Neural cell (in vitro differentiated cells): ENCODE measurements around the gene PPFIBP2. TPM values are rescaled to one million over a fixed set of nuclear protein-coding genes. Genes with fewer than 3 reads are reported as not detected.

Experiments used
- H2AFZ ChIP-seq: fragments of 200-600, 300-800 bp; sonication (generic), shearing (Covaris generic); 2 replicates; pipeline ENCODE4 v1.6.0; 2014; ENCODE audit warnings: low read depth, mild to moderate bottlenecking, antibody characterized with exemption, low read length, moderate library complexity
- H3F3A ChIP-seq: fragments of 200-600 bp; shearing (Covaris generic); 2 replicates; pipeline ENCODE4 v1.6.1; 2016; ENCODE audit warnings: mild to moderate bottlenecking, moderate library complexity, mixed read lengths, antibody characterized with exemption, low read length; ENCODE audit not compliant: insufficient read depth, poor library complexity, severe bottlenecking
- H3K27ac ChIP-seq: fragments of 200-600, 300-800 bp; sonication (generic), shearing (Covaris generic); 2 replicates; pipeline ENCODE4 v1.5.1; 2014; ENCODE audit warnings: mild to moderate bottlenecking, low read length, moderate library complexity
- H3K27me3 ChIP-seq: fragments of 300-800, 200-600 bp; sonication (generic), shearing (Covaris generic); 2 replicates; pipeline ENCODE4 v1.6.0; 2014; ENCODE audit warnings: mild to moderate bottlenecking, low read depth, low read length, moderate library complexity; ENCODE audit not compliant: insufficient read depth
- H3K36me3 ChIP-seq: fragments of 300-800, 200-600 bp; sonication (generic), shearing (Covaris generic); 2 replicates; pipeline ENCODE4 v1.5.1; 2014; ENCODE audit warnings: mild to moderate bottlenecking, antibody characterized with exemption, low read length, moderate library complexity; ENCODE audit not compliant: insufficient read depth
- H3K4me2 ChIP-seq: fragments of 300-800, 200-600 bp; sonication (generic), shearing (Covaris generic); 2 replicates; pipeline ENCODE4 v1.6.0; 2014; ENCODE audit warnings: mild to moderate bottlenecking, low read length
- H3K4me3 ChIP-seq: fragments of 300-800, 200-600 bp; sonication (generic), shearing (Covaris generic); 2 replicates; pipeline ENCODE4 v1.5.1; 2014; ENCODE audit warnings: mild to moderate bottlenecking, low read length, moderate library complexity
- H3K79me2 ChIP-seq: fragments of 200-600 bp; shearing (Covaris generic); replicated peaks from 2 replicates; pipeline ENCODE4 v1.6.0; 2014; ENCODE audit warnings: mild to moderate bottlenecking, low read length, moderate library complexity; ENCODE audit not compliant: insufficient read depth
- H3K9ac ChIP-seq: fragments of 300-800, 200-600 bp; sonication (generic), shearing (Covaris generic); 2 replicates; pipeline ENCODE4 v1.6.1; 2016; ENCODE audit warnings: mild to moderate bottlenecking, low read length, mixed read lengths
- H3K9me2 ChIP-seq: fragments of 200-600 bp; shearing (Covaris generic); 2 replicates; pipeline ENCODE4 v1.6.1; 2016; ENCODE audit warnings: mild to moderate bottlenecking, low read length, mixed read lengths; ENCODE audit not compliant: insufficient read depth
- H3K9me3 ChIP-seq: fragments of 200-600, 300-800 bp; sonication (generic), shearing (Covaris generic); 2 replicates; pipeline ENCODE4 v1.6.1; 2016; ENCODE audit warnings: mild to moderate bottlenecking, mixed run types, low read length, moderate library complexity, mixed read lengths
- H4K20me1 ChIP-seq: fragments of 200-600 bp; shearing (Covaris generic); 2 replicates; pipeline ENCODE4 v1.6.1; 2016; ENCODE audit warnings: mild to moderate bottlenecking, mixed run types; ENCODE audit not compliant: insufficient read depth
- CTCF ChIP-seq: fragments of 450-650 bp; IDR thresholded peaks from 2 replicates; pipeline ENCODE4 v1.5.1; 2014; ENCODE audit warnings: antibody characterized with exemption, mild to moderate bottlenecking, moderate library complexity; ENCODE audit not compliant: poor library complexity, severe bottlenecking
- EP300 ChIP-seq: fragments of 450-650 bp; conservative IDR thresholded peaks from 2 replicates; pipeline ENCODE4 v1.6.1; 2014; ENCODE audit warnings: antibody characterized with exemption, mild to moderate bottlenecking, moderate library complexity; ENCODE audit not compliant: poor library complexity, severe bottlenecking
- EZH2 ChIP-seq: fragments of 200-600, 300-800 bp; shearing (Covaris generic), sonication (generic); IDR thresholded peaks from 2 replicates; pipeline ENCODE4 v1.6.1; 2014; ENCODE audit warnings: antibody characterized with exemption, low read length, borderline replicate concordance, mild to moderate bottlenecking; ENCODE audit not compliant: insufficient read depth, poor library complexity, severe bottlenecking
- MXI1 ChIP-seq: fragments of 450-650 bp; conservative IDR thresholded peaks from 2 replicates; pipeline ENCODE4 v1.6.1; 2014; ENCODE audit warnings: antibody characterized with exemption, mild to moderate bottlenecking; ENCODE audit not compliant: poor library complexity, severe bottlenecking
- POLR2AphosphoS5 ChIP-seq: IDR thresholded peaks from 2 replicates; pipeline ENCODE4 v1.6.1; 2012
- RAD21 ChIP-seq: fragments of 450-650 bp; conservative IDR thresholded peaks from 2 replicates; pipeline ENCODE4 v1.6.1; 2014; ENCODE audit warnings: antibody characterized with exemption, mild to moderate bottlenecking, moderate library complexity
- SMC3 ChIP-seq: fragments of 450-650 bp; conservative IDR thresholded peaks from 2 replicates; pipeline ENCODE4 v1.6.1; 2014; ENCODE audit warnings: antibody characterized with exemption, mild to moderate bottlenecking, moderate library complexity; ENCODE audit not compliant: poor library complexity
- TAF1 ChIP-seq: IDR thresholded peaks from 2 replicates; pipeline ENCODE4 v1.6.1; 2012; ENCODE audit warnings: low read depth
- polyA plus RNA-seq: library from polyadenylated mRNA; depleted of rRNA; stranded (reverse); fragments of >200 nt; gene quantifications from 2 replicates; pipeline ENCODE4 v1.2.3, GENCODE V29; 2014
- TF ChIP-seq, protein P1 (sequence below): IDR thresholded peaks from 2 replicates; pipeline ENCODE4 v1.6.1; 2012; ENCODE audit warnings: borderline replicate concordance

PPFIBP2 gene
- polyA plus RNA-seq, 1 donor from 2014 or later = not detected

DNA sequence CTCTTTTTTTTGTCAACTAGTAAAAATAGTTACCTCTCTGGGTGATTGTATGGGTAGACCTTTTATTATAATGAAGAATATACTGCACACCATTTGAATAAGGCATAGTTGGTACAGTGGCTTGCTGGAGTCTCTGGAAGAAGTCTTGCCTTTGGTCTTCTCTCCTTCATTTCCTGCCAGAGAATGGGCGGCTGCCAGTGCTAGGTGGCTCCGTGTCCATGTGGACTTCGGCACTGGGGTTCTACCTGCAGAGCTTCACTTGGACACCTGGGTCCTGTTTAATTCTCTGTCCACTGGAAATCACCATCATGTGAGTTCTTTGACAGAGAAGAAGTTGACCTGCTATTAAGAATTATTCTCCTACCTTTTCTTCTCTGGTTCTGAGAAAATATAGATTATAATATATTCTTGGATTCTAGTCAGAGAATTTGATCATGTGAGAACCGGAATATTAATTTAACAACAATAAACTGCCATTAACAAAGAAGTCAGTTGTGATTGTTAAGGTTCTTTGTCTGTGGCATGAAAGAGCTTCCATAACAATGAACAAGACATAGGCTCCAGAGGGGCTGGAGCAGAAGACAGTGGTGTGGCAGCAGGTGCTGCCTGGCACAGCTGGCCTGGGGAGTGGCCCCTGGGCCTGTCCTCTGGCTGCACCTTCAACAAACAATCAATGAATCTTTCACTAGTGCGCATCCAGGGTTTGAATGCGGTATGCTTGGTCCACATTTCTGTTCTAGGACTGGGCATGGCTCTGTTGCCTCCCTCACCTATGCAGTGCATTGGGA lies 77.5 kb downstream of the PPFIBP2 start:
- no peaks in the 10 kb centered on the region for H4K20me1 ChIP-seq
- H3K9me3 ChIP-seq = no peaks in the 10 kb centered on the region
- H3K36me3 ChIP-seq = no peaks in the 10 kb centered on the region
- H3K9ac ChIP-seq = no peak overlapping the region
- no peak overlapping the region for H3K4me2 ChIP-seq
- no peaks in the 10 kb centered on the region for H3K79me2 ChIP-seq
- no peak overlapping the region for H3K4me3 ChIP-seq
- no peaks in the 10 kb centered on the region for H3K27me3 ChIP-seq
- H3F3A ChIP-seq = no peaks in the 10 kb centered on the region
- TF ChIP-seq CTCF (no peak), RAD21 (no peak), EP300 (no peak), SMC3 (no peak), EZH2 (no peak), POLR2AphosphoS5 (no peak), MXI1 (no peak)
- TF ChIP-seq, protein P1, sequence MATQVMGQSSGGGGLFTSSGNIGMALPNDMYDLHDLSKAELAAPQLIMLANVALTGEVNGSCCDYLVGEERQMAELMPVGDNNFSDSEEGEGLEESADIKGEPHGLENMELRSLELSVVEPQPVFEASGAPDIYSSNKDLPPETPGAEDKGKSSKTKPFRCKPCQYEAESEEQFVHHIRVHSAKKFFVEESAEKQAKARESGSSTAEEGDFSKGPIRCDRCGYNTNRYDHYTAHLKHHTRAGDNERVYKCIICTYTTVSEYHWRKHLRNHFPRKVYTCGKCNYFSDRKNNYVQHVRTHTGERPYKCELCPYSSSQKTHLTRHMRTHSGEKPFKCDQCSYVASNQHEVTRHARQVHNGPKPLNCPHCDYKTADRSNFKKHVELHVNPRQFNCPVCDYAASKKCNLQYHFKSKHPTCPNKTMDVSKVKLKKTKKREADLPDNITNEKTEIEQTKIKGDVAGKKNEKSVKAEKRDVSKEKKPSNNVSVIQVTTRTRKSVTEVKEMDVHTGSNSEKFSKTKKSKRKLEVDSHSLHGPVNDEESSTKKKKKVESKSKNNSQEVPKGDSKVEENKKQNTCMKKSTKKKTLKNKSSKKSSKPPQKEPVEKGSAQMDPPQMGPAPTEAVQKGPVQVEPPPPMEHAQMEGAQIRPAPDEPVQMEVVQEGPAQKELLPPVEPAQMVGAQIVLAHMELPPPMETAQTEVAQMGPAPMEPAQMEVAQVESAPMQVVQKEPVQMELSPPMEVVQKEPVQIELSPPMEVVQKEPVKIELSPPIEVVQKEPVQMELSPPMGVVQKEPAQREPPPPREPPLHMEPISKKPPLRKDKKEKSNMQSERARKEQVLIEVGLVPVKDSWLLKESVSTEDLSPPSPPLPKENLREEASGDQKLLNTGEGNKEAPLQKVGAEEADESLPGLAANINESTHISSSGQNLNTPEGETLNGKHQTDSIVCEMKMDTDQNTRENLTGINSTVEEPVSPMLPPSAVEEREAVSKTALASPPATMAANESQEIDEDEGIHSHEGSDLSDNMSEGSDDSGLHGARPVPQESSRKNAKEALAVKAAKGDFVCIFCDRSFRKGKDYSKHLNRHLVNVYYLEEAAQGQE = no peak
- H2AFZ ChIP-seq = no peak overlapping the region
- no peak overlapping the region for H3K27ac ChIP-seq
- H3K9me2 ChIP-seq = no peaks in the 10 kb centered on the region

DNA sequence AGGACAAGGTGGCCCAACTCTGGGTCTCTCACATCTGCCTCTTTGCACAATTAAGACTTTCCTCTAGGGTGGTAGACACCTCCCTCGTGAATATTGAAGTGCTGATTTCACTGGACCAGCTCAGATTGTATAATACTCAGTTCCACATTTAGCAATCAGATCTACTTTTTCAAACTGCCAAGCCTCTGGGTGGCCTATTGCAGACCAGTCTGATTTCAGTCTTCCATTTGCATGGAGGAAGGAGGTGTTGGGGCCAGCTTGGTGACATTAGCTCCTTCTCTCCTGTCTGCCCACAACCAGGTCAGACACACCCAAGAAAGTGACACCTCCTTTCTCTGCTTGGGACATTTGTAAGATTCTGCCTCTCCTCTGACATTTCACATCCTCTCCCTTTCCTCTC lies 78.2 kb downstream of the PPFIBP2 start:
- no peak overlapping the region for H3K27ac ChIP-seq
- H3K27me3 ChIP-seq = no peaks in the 10 kb centered on the region
- no peak overlapping the region for H2AFZ ChIP-seq
- H3K4me3 ChIP-seq = no peak overlapping the region
- H4K20me1 ChIP-seq = no peaks in the 10 kb centered on the region
- no peak overlapping the region for H3K4me2 ChIP-seq
- H3K9me3 ChIP-seq = no peaks in the 10 kb centered on the region
- TF ChIP-seq MXI1 = no peak
- TF ChIP-seq SMC3 = no peak
- TF ChIP-seq EZH2 = no peak
- TF ChIP-seq POLR2AphosphoS5 = no peak
- TF ChIP-seq, protein P1 = no peak
- no peak for TF ChIP-seq EP300
- TF ChIP-seq CTCF = no peak
- TF ChIP-seq TAF1 = no peak
- no peak for TF ChIP-seq RAD21
- no peaks in the 10 kb centered on the region for H3K36me3 ChIP-seq
- H3K79me2 ChIP-seq = no peaks in the 10 kb centered on the region
- H3F3A ChIP-seq = no peaks in the 10 kb centered on the region
- no peaks in the 10 kb centered on the region for H3K9me2 ChIP-seq
- H3K9ac ChIP-seq = no peak overlapping the region
